Left cardiac atrium (tissue), 4 donors: Measurements from ENCODE around the gene SUB1. TPM values are rescaled to one million over a fixed set of nuclear protein-coding genes. Genes with fewer than 3 reads are reported as not detected.
"Not testable (repeated sequence)": the region's sequence is repeated elsewhere in the genome, so short reads cannot be mapped to it uniquely, and the experiment has no call there.

Experiments used
- ATAC-seq, 2 donors: fragments of 200-7000 bp; cut with Tn5 transposase; one replicate each; pipeline ENCODE4 v1.9.1; 2020; ENCODE audit warnings: mild to moderate bottlenecking in 2 of 2, moderate library complexity in 2 of 2
- DNase-seq: peaks from one replicate; pipeline ENCODE4 v3.0.0-alpha.2; 2020
- intact Hi-C, 2 donors: fragments of 100-400 bp; cut with DNase I; formaldehyde crosslinking; loops; one replicate each; pipeline versions ENCODE4 v1.14.1 to v1.15.1; 2022 to 2023
- total RNA-seq, 2 donors: library from RNA; stranded (reverse); fragmentation: NEBNext Ultra II Directional; extraction: Animal tissue kit (Norgen Biotek cat#: 25700); gene quantifications; one replicate each; pipeline ENCODE4 v1.2.1, GENCODE V29; 2021
- donor health status: DM: no; HTN: yes; CAD: no.
- donor health status: DM: no; HTN: yes; CAD: no; lungs with severe emphysema.
- donor health status: DM: yes; HTN: yes; CAD: no.
- donor health status: Dilated cardiomyopathy.

Gene SUB1
- total RNA-seq, 2 donors from 2014 or later: 192 to 204 TPM

DNA sequence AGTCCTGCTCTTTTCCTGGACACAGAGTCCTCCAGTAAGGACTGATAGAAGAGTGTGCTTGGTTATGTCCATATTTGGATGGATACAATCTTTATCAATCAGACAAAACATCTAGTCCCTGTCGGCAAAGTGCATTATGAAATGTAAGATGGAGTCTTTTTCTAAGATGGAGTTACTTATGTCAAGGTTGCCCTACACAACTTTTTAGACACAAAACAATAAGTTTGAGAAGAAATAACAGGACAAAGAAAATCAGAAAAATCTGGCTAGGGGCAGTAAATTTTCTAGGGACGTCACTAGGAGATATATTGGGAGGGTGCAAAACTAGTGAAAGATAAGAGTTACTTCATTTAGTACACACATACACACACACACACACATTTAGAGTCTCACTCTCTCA lies 23.3 kb upstream of the SUB1 start:
- no peak for ATAC-seq
- DNase-seq: no peak
- intact Hi-C loops: no loop called here

DNA sequence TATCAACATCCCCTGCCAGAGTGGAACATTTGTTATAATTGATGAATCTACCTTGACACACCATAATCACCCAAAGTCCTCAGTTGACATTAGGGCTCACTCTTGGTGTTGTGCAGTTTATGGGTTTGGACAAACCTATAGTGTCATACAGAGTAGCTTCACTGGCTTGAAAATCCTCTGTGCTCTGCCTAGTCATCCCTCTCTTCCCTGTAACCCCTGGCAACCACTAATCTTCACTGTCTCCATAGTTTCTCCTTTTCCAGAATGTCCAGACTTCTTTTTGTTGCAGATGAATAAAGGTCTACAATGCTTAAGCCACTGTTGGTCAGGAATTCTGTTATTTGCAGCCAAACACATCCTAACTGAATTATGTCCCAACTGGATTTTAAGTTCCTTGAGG lies 22.5 kb upstream of the SUB1 start:
- no peak for ATAC-seq
- no peak for DNase-seq
- intact Hi-C loops: no loop called here

DNA sequence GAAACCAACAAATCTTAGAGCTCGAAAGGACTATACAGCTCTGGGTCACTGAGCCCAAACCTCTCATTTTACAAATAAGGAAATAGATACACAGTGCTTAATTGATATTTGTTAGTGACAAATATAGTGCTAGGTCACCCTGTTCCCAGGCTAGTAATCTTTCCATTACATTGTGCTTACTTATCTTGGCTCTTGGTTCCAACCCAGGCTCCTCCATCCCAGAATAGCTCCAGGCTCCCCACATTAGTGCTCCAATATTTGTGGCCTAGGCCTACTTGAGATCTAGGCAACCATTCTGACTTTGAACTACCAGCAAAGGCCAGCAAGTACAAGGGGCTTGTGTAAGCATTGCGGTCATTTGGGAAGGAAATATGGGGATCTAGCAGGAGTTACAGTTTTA lies 21.7 kb upstream of the SUB1 start:
- intact Hi-C loops: no loop called here
- ATAC-seq: no peak
- DNase-seq: no peak

DNA sequence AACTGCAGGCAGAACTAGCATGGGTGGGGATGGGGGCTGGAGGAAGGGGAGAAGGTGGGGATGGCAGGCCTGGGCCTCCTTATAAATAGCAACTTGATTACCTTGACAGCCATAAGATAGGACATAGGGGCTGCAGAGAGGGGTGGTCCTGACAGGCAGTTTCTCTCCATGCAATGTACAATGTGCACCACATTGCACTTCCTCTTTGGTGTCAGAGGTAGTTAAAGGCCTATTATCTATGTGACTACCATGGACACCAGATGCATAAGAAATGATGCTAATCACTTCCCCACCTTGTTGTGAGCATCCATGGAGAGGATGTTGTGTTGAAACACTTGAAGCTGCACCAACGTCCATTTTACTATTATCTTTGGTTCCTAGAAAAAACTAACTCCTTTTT lies 20.2 kb upstream of the SUB1 start:
- DNase-seq (no peak), ATAC-seq (no peak)
- intact Hi-C loops: no loop called here

DNA sequence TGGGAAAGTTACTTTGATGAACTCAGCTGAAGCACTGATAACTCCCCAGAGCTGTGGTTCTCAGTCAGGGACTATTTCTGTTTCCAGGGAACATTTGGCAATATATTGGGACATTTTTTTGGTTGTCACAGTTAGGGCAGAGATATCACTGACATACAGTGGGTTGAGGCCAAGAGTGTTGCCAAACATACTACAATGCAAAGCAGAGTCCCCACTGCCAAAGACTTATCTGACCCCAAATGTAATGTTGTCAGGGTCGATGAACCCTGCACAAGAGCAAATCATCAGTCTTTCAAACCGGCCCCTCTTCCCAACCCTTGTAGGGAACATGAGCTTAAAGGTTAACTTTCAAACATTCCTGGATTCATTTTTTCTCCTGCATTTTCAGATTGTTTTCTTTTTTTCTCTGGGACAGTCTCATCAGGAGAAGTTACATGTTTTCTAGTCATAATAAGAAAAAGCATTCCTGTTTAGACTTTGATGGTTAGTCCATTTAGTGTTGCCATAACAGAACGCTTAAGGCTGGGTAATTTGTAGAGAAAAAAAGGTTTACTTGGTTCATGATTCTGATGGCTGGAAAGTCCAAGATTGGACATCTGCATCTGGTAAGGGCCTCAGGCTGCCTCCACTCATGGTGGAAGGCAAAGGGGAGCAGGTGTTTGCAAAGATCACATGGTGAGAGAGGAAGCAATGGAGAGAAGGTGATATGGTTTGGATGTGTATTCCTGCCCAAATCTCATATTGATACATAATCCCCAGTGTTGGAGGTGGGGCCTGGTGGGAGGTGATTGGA lies 18.8 kb upstream of the SUB1 start:
- ATAC-seq (peak in 1 of 2 donors; percentile 68), DNase-seq (no peak)
- intact Hi-C loops: no loop called here

DNA sequence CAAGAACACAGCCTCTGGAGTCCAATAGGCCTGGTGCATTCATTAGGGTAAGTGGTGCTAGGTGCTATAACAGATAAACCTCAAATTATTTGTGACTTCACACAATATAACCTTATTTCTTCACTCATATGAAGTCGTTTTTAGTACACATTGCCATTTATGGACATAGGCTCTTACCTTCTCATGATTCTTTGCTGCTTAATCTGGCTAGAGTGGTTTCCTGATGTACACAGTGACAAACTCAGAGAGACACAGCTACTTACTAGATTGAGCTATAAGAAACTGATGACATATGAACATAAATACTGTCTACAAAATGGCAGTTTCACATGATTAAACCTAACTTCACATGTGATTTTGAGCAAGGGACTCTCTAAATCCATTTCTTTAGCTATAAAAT lies 14.2 kb upstream of the SUB1 start:
- ATAC-seq: no peak
- DNase-seq: no peak
- intact Hi-C loops: no loop called here

DNA sequence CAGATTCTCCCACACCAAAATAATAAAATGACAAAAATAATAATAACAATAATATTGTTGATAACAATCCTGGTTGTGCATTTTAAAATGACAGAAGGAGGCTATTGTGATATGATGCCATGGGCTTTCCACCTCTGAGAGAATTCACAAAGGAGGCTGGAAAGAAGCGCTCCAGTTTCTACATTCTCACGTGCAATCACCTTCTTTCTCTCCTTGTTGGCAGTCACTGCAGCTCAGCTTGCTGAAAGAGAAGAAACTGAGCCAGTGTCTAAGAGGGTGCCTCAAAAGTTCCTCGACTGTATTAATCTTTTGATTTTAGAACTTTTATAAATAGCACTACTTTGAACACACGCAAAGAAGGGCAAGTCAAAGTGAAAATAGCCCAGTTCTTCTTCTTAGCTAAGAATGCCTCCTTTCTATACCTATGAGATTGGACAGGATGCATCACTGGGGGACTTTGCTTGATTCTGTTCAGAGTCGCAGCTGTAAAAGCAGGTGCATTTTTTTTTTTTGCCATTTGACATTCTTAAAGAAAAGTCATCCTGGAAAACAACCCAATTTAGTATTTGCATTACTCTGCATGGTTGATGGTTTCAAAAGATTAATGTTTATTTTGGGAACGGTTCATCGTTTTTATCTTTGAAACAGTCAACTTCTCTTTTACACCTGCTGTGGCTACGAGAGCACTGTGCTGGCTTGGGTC lies 12.4 kb upstream of the SUB1 start:
- intact Hi-C loops: no loop called here
- DNase-seq: no peak
- no peak for ATAC-seq

DNA sequence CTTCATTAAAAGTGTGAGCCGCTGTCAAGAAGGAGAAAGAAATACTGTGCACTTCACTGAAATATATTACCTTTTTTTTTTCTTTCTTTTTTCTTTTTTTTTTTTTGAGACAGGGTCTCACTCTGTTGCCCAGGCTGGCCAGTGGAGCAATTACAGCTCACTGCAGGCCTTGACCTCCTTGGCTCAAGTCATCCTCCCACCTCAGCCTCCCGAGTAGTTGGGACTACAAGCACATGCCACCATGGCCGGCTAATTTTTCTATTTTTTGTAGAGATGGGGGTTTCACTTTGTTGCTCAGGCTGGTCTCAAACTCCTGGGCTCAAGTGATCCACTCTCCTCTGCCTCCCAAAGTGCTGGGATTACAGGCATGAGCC lies 11.9 kb upstream of the SUB1 start:
- intact Hi-C loops, DNase-seq, ATAC-seq: not testable (repeated sequence)

DNA sequence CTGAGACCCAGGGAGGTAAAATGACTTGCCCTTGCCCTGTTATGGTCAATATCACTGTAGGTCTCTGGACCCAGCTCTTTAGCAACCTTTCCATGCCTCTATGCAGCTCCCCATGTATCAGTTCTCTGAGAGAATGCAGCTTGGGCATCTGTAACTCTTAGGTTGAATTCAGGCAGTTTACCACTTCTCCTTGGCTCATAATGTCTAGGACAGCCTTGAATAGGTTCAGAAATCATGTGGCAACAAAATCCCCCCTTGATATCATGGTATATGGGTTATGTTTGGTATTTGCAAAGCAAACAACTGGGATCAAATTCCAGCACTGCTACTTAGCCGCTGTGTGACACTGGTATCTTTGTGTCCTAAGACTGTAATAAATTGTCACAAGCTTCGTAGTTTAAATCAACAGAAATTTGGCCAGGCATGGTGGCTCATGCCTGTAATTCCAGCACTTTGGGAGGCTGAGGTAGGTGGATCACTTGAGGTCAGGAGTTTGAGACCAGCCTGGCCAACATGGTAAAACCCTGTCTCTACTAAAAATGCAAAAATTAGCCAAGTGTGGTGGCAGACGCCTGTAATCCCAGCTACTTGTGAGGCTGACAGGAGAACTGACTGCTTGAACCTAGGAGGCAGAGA lies 10.7 kb upstream of the SUB1 start:
- intact Hi-C loops: no loop called here
- ATAC-seq (no peak), DNase-seq (no peak)

DNA sequence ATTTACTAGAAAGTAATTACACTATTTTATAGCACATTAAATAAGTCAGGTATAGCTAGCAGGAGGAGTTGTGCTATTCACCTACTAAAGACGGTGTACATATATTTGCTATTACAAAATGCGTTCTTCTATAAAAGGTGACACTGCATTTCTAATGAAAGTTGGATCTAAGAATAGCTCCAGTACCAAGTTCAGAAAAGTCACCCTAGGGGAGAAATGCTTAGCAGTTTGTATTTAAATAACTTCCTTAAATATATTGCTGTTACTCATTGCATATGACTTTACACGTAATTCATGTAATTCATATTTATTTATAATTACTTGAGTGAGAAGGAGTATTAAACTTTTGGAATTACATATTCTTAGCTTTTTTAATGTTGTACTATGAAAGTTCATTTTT lies 7.0 kb upstream of the SUB1 start:
- intact Hi-C loops: no loop called here
- no peak for ATAC-seq
- no peak for DNase-seq

DNA sequence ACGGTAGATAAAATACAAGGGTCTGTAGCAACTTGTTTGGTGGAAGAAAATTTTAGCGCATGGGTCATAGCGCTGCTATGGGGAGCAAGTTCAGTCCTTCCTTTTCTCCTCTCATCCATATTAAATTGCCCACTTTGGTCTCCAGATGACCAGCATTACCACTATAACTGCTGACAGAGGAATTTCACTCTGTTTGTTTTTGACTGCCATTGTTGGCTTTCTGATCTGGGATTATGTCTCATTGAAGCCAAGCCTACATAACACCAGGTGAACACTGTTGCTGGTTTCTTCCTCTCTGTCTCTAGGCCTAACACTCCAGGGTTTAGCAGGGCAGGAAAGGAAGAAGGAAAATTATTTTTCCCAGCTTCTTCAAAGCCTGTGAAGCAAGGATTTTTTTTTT lies 6.6 kb upstream of the SUB1 start:
- DNase-seq: no peak
- ATAC-seq: no peak
- intact Hi-C loops: no loop called here

DNA sequence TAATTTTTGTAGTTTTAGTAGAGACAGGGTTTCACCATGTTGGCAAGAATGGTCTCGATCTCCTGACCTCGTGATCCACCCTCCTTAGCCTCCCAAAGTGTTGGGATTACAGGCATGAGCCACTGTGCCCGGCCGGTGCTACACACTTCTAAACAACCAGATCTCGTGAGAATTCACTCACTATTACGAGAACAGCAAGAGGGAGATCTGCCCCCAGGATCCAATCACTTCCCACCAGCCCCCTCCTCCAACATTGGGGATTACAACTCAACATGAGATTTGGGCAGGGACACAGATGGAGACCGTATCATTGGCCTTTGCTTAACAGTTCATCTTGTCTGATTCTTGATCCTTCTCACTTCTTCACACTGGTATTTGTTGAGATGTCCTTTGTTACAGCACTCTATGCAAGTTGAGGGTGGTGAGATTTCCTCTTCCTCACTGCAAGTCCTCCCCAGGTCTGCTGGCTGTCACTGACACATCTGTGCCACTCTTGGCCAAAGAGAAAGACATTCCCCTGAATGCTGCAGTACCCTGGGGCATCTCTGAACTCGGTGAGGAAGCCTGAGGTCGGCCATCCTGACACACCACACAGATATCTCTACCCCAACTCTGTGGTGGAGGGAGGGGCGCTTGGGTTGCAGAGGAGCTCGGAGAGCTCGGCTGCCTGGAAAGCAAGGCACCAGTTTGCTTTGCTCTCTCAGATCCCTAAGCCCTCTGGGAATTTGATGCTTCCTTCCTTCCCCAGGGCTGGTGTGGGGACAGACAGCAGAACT lies 4.2 kb upstream of the SUB1 start:
- DNase-seq (no peak), ATAC-seq (no peak)
- intact Hi-C loops: no loop called here

DNA sequence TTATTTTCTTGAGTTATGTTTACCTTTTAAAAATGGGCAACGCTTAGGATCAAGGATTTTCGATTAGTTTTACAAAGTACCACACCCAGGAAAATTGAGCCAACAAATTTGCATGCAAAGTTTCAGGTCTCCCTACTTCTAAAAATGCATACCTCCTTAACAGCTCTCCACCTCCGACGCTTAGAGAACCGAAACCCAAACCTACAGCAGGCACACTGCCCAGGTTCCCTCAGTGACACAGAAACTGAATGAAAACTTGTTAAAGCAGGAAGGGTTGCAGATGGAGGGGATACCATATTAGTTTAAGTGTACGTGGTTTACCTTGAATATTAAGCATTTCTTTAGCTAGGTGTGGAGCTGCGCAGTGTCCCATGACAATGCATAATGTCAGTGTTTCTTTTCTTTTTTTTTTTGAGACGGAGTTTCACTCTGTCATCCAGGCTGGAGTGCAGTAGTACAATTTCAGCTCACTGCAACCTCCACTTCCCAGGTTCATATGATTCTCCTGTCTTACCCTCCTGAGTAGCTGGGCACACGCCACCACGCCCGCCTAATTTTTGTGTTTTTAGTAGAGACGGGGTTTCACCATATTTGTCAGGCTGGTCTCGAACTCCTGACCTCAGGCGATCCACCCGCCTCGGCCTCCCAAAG lies 1.6 kb upstream of the SUB1 start:
- ATAC-seq (no peak), DNase-seq (no peak)
- intact Hi-C loops: no loop called here

DNA sequence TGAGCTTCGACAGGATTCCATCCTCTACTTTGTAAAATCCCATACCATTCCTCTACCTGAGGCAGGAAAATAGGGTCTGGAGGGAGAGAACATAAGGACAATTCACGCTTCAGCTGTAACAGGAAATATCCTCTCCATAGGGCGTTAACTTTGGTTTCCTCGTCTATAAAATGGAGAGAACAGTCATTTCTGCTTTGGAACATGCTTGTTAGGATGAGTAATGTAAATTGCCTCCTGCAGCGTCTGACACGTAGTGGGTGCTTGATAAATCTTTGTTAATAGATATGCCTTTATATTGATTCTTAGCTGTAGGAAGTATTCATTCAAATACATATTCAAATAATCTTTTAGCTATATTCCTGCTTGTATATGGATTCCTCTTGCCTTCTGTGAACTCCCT lies 711 bp upstream of the SUB1 start:
- intact Hi-C loops: no loop called here
- DNase-seq (no peak), ATAC-seq (no peak)

DNA sequence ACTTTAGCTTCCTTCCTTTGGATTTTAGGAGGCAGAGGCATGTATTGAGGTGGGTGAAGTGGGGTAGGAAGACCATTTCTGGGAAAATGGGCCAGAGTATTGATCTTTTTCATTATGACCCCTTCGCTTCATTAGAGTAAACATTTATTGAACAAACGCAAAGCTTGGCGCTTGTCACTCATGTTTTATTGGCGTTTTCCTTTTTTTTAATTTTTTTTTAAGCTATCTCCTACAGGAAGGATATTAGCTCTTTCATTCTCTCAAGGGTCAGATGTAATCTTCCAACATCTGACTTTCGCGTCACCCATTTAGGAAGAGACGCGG lies 273 bp upstream of the SUB1 start:
- no peak for ATAC-seq
- intact Hi-C loops: no loop called here

DNA sequence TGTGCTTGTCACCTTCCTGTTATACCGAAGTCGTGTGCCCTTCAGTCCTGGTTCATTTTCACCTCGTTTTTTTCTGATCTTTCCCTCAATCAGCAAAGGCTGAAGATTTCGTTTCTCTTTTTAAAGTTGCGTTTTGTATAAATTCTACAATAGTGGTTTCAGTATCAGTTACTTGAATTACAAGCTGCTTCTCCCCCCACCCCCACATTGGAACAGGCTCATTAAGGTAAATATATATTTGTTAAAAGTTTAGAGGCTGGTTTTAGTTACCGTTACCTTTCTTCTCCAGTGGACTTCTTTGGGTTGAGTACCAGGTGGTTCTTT lies 881 bp downstream of the SUB1 start:
- intact Hi-C loops: no loop called here
- ATAC-seq (no peak), DNase-seq (no peak)

More for the DNA sequence above, 273 bp upstream of the SUB1 start:
- DNase-seq: no peak

DNA sequence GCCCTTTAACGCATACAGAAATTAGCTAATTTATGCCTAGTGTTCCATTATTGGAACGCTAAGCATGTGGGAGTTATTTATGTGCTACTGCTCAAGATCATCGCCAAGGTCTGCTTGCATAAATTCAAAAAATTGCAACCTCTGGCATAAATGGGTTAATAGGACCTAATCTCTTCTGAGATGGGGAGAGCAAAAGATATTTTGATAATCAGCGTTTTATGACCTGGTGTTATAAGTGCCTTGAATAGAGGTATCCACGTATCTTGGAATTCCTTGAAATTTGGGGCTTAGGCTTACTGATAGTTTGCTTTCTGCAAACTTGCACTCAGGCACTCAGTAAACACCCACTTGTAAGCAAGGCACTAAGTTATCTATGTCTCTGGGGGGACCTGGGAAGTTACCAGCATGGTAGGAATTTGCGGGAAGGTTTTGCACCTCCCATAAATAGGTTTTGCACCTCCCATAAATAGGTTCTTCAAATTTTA lies 1.8 kb downstream of the SUB1 start:
- ATAC-seq (no peak), DNase-seq (no peak)
- intact Hi-C loops: no loop called here

DNA sequence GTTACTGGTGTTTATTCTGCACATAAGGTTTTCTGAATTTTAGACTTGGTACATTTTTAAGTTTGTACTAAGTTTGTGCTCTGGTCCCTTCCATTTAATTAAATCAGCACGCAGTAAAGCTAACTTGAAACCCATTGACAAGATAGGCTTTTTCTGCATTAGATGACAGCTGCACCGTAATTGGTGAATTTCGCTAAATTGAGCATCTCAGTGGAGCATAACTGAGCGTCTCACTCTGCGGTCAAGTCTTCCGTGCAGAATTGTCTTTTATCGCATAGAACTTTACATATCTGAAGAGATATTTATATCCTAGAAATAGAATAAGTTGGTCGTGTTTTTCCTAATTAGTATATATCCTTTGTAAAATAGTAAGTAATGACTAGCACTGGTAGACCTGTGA lies 4.1 kb downstream of the SUB1 start:
- ATAC-seq (no peak), DNase-seq (no peak)
- intact Hi-C loops: no loop called here
